Uterus (tissue), 2 donors: Measurements from ENCODE around the gene NUP93.
"Not testable (repeated sequence)": the region's sequence is repeated elsewhere in the genome, so short reads cannot be mapped to it uniquely, and the experiment has no call there.

Experiments used
- POLR2A ChIP-seq, 2 donors: fragments of 450-650 bp; IDR thresholded peaks; one replicate each; pipeline ENCODE4 v1.6.1; 2016; ENCODE audit warnings: antibody characterized with exemption in 2 of 2, mild to moderate bottlenecking in 1 of 2, moderate library complexity in 1 of 2
- TF ChIP-seq, protein P1 (sequence below), 4 experiments: fragments of 200-600 bp in 2 of 4; fragments of 450-650 bp in 2 of 4; sonication (generic) in 2 of 4; IDR thresholded peaks; one replicate each; pipeline ENCODE4 v1.5.1; 2016 to 2019; ENCODE audit warnings: antibody characterized with exemption in 4 of 4, mild to moderate bottlenecking in 2 of 4, moderate library complexity in 1 of 4

DNA sequence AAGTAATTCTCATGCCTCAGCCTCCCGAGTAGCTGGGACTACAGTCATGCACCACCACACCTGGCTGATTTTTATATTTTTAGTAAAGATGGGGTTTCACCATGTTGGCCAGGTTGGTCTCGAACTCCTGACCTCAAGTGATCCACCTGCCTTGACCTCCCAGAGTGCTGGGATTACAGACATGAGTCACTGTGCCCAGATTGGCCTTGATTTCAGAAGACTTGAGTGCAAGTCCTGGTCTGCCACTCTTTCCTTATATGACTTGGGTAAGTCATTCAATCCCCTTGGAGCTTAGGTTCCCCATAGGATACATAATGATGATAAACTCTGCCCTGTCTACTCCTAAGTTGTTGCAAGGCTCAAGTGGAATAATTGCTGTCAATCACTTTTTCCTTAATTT, 12.4 kb upstream of the NUP93 start:
- TF ChIP-seq, protein P1, sequence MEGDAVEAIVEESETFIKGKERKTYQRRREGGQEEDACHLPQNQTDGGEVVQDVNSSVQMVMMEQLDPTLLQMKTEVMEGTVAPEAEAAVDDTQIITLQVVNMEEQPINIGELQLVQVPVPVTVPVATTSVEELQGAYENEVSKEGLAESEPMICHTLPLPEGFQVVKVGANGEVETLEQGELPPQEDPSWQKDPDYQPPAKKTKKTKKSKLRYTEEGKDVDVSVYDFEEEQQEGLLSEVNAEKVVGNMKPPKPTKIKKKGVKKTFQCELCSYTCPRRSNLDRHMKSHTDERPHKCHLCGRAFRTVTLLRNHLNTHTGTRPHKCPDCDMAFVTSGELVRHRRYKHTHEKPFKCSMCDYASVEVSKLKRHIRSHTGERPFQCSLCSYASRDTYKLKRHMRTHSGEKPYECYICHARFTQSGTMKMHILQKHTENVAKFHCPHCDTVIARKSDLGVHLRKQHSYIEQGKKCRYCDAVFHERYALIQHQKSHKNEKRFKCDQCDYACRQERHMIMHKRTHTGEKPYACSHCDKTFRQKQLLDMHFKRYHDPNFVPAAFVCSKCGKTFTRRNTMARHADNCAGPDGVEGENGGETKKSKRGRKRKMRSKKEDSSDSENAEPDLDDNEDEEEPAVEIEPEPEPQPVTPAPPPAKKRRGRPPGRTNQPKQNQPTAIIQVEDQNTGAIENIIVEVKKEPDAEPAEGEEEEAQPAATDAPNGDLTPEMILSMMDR (IDR thresholded peaks at IDR 0.05): not testable (repeated sequence)
- TF ChIP-seq POLR2A (IDR thresholded peaks at IDR 0.05): not testable (repeated sequence)
